ENCODE results near the gene BBS9.

The BBS9 gene

DNA sequence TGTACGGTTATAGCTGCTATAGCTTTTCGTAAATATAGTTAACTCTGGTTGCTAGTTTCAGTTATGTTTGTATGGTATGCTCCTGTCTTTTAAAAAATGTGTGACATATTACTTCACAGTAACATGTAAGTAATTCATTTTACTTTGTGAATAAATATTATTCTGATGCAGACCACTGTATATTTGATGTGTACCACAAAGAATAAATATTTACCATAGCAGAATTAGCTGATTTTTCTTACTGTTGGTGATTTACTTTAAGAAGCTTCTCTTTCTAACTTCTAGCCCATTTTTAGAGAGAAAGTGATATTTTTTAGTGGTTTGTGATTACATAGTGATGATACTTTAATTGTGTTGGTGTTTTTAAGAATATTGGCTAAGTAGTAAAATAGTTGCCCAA, 292.8 kb downstream of the BBS9 start:
- DNase-seq (ENCODE audit: low read depth) = no peak
- TF ChIP-seq CTCF (conservative IDR thresholded peaks at IDR 0.05; ENCODE audit: low read length) = no peak
- H3K4me3 ChIP-seq (ENCODE audit: low read length) = no peak overlapping the region

DNA sequence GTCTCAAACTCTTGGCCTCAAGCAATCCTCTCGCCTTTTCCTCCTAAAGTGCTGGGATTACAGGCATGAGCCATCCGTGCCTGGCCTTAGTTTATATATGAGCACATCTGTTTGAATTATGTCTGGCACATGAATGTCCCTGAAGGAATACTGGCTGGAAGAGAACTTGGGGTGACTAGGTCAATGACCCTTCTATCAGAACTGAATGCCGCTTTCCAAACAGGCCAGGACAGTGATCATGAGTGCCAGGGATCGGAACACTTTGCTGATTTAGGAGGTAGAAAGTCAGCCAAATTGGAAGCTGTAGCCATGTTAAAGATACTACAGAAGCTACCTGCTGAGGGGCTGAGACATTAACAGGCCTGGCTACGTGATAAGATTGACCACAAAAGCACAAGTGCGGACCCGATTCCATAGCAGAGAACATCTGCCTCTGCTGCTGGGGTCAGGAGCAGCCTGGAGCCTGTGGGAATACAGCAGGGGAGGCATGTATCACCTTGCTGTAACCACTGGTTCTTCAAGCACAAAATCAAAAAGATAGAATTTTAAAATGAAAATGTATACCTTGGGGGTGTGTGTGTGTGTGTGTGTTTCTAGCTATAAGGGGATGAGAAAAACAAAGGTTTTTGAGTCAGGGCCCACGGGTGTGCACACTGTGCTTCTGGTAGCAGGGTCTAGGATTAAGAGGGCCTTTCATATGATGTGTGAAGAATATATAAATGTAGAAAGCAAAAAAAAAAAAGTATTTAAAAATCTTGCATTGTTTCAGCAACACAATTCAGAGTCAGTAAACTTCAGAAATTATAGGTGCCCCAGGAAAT, 293.7 kb downstream of the BBS9 start:
- no peak for TF ChIP-seq CTCF (conservative IDR thresholded peaks at IDR 0.05; ENCODE audit: low read length)
- DNase-seq (ENCODE audit: low read depth) = no peak
- H3K4me3 ChIP-seq (ENCODE audit: low read length) = no peak overlapping the region

- peak; percentile 38; the same call in 1 of the 2 replicates for TF ChIP-seq CTCF (conservative IDR thresholded peaks at IDR 0.05; ENCODE audit: low read length)
- H3K4me3 ChIP-seq (ENCODE audit: low read length) = no peak overlapping the region
- DNase-seq (ENCODE audit: low read depth) = no peak
These were observed 294.3 kb downstream of the BBS9 start for GRCh38 chr7:33423646-33424020.

DNA sequence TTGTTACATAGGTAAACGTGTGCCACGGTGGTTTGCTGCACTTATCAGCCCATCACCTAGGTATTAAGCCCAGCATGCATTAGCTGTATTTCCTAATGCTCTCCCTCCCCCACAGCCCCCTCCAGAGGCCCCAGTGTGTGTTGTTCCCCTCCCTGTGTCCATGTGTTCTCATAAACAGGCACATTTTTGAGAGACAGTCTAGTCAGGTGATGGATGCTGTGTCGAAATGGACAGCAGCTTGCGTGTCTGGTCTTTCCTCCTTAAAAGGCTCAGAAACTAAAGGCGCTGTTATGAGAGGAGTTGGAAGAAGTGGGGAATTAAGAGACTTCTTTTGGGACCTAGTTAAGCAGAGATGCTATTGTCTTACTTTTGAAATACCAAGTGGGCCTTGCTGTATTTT, 296.0 kb downstream of the BBS9 start:
- no peak for TF ChIP-seq CTCF (conservative IDR thresholded peaks at IDR 0.05; ENCODE audit: low read length)
- DNase-seq (ENCODE audit: low read depth) = no peak
- no peak overlapping the region for H3K4me3 ChIP-seq (ENCODE audit: low read length)

DNA sequence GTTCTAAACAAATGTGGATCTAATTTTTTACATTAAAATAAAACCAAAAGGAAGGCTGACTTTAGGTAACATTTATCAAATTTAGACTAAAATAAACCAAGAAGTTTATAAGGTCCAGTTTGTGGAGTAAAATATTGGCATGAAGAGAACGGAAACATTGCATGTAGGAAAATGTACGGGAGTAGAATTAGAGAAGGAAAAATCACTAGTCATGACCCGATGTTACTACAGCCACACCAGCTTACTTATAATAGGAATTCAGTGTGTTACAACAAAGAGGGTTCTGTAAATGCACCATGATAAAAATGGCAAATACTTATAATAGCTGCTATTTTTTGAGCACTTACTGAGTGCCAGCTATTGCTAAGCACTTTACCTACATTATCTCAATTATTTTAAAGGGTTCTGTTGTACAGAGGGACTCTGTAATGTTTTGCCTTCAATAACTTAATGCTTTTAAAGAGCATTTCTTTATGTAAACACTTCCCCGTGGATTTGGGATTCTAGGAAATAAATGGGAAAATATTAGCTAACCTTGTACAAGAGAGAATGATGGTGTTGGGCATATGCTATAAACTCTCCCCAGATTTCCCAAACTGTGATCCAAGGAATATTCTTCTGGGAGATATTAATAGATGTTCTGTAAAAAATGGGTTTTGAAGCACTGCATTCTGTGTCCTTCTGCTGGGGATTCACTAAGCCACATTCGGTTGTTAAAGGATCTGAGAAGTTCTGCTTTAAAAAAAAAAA, 296.7 kb downstream of the BBS9 start:
- no peak overlapping the region for H3K4me3 ChIP-seq (ENCODE audit: low read length)
- TF ChIP-seq CTCF (conservative IDR thresholded peaks at IDR 0.05; ENCODE audit: low read length) = no peak
- DNase-seq (ENCODE audit: low read depth) = no peak

DNA sequence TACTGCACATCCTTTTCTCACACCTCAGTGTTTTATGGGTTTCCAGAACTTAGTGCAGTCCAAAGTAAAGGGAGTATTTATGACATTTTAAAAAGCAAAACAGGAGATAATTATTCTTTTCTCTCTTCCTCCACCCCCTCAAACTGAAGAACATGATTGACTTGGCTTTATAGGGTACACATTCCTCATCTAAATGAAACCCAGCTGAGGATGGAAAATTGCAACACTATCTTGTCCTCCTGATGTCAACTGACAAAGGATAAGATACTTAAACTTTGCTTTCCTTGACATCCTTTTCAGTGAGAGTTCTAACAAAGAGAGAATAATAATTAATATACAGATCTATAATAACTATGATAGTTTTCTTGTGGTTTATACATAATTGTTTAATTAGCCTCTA, 299.1 kb downstream of the BBS9 start:
- no peak for TF ChIP-seq CTCF (conservative IDR thresholded peaks at IDR 0.05; ENCODE audit: low read length)
- H3K4me3 ChIP-seq (ENCODE audit: low read length) = no peak overlapping the region
- peak; percentile 28 for DNase-seq (ENCODE audit: low read depth)

GRCh38 chr7:33431543-33431942, 302.2 kb downstream of the BBS9 start:
- no peak for TF ChIP-seq CTCF (conservative IDR thresholded peaks at IDR 0.05; ENCODE audit: low read length)
- H3K4me3 ChIP-seq (ENCODE audit: low read length) = no peak overlapping the region
- DNase-seq (ENCODE audit: low read depth) = no peak

All from AG10803 (cell line).